Measurements from ENCODE around the gene AMFR.
A peak's percentile ranks its signal among the peaks of the same experiment; 100 is the strongest.

AMFR gene

GRCh38 chr16:56328276-56329022 is 96.9 kb downstream of the AMFR start:
- no peak for DNase-seq

- DNase-seq: no peak
Measured at GRCh38 chr16:56327929-56328258, 97.5 kb downstream of the AMFR start.

GRCh38 chr16:56327071-56327928 is 98.0 kb downstream of the AMFR start:
- DNase-seq: no peak

- DNase-seq: no peak
Measured at GRCh38 chr16:56325956-56326355, 99.4 kb downstream of the AMFR start.

- no peak for DNase-seq
Measured at GRCh38 chr16:56324406-56324805, 100.9 kb downstream of the AMFR start.

- no peak for DNase-seq
Measured at GRCh38 chr16:56321571-56321970, 103.8 kb downstream of the AMFR start.

- no peak for DNase-seq
Measured at GRCh38 chr16:56320811-56321558, 104.4 kb downstream of the AMFR start.

- no peak for DNase-seq
Measured at GRCh38 chr16:56320056-56320455, 105.3 kb downstream of the AMFR start.

GRCh38 chr16:56319376-56319775 is 106.0 kb downstream of the AMFR start:
- DNase-seq: no peak

- DNase-seq: no peak
Measured at GRCh38 chr16:56318827-56319140, 106.6 kb downstream of the AMFR start.

- peak; percentile 42 to 59 (median 46) for DNase-seq
Measured at GRCh38 chr16:56317998-56318826, 107.1 kb downstream of the AMFR start.

- no peak for DNase-seq
Measured at GRCh38 chr16:56316545-56316944, 108.8 kb downstream of the AMFR start.

GRCh38 chr16:56315955-56316354 is 109.4 kb downstream of the AMFR start:
- no peak for DNase-seq

- DNase-seq: no peak
Measured at GRCh38 chr16:56314244-56314850, 111.0 kb downstream of the AMFR start.

- no peak for DNase-seq
Measured at GRCh38 chr16:56312556-56312955, 112.8 kb downstream of the AMFR start.

GRCh38 chr16:56312028-56312300 is 113.4 kb downstream of the AMFR start:
- no peak for DNase-seq
